IPS DF 6.9 (cell line): Measurements from ENCODE around the gene STK11IP.

Experiments used
- DNase-seq: peaks from one replicate; pipeline ENCODE4 v3.0.0-alpha.2; 2013; ENCODE audit warnings: low read depth, low spot score
- H3K27ac ChIP-seq: one replicate; pipeline ENCODE4 v1.5.1; 2013; ENCODE audit warnings: low read length, control low read depth
- H3K27me3 ChIP-seq: 2 replicates; pipeline ENCODE4 v1.6.1; 2013; ENCODE audit warnings: mild to moderate bottlenecking, low read length; ENCODE audit not compliant: control insufficient read depth, insufficient read depth
- H3K36me3 ChIP-seq: 2 replicates; pipeline ENCODE4 v1.6.1; 2013; ENCODE audit warnings: low read length; ENCODE audit not compliant: control insufficient read depth, insufficient read depth
- H3K4me1 ChIP-seq: 2 replicates; pipeline ENCODE4 v1.6.1; 2013; ENCODE audit warnings: low read length; ENCODE audit not compliant: control insufficient read depth, insufficient read depth
- H3K4me3 ChIP-seq: 2 replicates; pipeline ENCODE4 v1.5.1; 2013; ENCODE audit warnings: mild to moderate bottlenecking, low read length
- H3K9me3 ChIP-seq: 2 replicates; pipeline ENCODE4 v1.6.1; 2013; ENCODE audit warnings: low read length, inconsistent platforms; ENCODE audit not compliant: control insufficient read depth, insufficient read depth
- WGBS: extraction: QIAGEN DNeasy Blood & Tissue Kit; methylation state at CpG from one replicate; pipeline ENCODE4 v1.1.7; 2013; ENCODE audit warnings: mixed read lengths, missing lambda C conversion rate; ENCODE audit not compliant: insufficient read length, insufficient coverage; 5-methylcytosine and 5-hydroxymethylcytosine counted together

The STK11IP gene

DNA sequence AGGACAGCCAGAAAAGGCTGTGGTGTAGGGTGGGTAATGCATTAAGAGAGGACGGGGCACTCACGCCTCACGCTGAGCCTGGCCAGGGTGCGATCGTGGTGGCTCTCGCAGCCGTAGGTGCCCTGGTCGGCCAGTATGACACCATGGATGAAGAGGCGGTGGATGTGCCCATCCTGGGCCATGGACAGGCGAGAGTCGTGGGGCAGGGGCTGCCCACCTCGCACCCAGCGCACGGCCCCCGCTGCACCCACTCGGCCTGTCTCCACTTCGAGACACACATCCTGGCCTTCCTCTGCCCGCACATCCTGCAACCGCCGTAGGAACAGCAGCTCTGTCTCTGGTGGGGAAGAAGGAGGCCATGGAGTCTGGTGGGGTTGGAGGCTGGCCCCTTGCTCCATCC, 41.7 kb upstream of the STK11IP start:
- Histone ChIP-seq H3K27ac (no peak overlapping the region), H3K9me3 (no peaks in the 10 kb centered on the region), H3K27me3 (no peaks in the 10 kb centered on the region; the same call in 1 of the 2 replicates), H3K4me1 (peaks cover 7% of the 10 kb centered on the region), H3K4me3 (no peak overlapping the region), H3K36me3 (peaks cover 3% of the 10 kb centered on the region; the same call in 1 of the 2 replicates)
- no peak for DNase-seq
- whole genome bisulfite sequencing, result no CpG with 5 or more reads among the region's 20 CpGs

DNA sequence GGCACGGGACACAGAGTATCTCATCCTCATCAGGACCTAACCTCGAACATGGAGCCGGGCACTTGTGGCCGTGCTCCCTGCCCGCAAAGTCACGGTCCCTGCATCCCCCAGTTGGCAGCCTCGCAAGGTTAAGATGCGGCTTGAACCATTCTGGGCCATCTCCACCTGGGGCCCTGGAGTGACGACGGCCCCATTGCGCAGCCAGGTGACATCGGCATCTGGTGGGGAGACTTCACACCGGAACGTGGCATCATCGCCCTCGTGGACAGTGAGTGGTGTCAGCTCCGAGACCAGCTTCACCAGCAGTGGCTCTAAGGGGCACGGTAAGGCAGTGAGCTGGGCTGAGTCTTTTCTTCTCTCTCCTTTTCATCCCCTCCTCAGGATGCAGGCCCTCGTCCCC, 41.2 kb upstream of the STK11IP start:
- WGBS, result no CpG with 5 or more reads among the region's 19 CpGs
- H3K4me1 ChIP-seq, result peaks cover 9% of the 10 kb centered on the region
- DNase-seq, result no peak
- H3K36me3 ChIP-seq, result peaks cover 3% of the 10 kb centered on the region; the same call in 1 of the 2 replicates
- no peak overlapping the region for H3K4me3 ChIP-seq
- no peak overlapping the region for H3K27ac ChIP-seq
- H3K27me3 ChIP-seq, result no peaks in the 10 kb centered on the region; the same call in 1 of the 2 replicates
- no peaks in the 10 kb centered on the region for H3K9me3 ChIP-seq

DNA sequence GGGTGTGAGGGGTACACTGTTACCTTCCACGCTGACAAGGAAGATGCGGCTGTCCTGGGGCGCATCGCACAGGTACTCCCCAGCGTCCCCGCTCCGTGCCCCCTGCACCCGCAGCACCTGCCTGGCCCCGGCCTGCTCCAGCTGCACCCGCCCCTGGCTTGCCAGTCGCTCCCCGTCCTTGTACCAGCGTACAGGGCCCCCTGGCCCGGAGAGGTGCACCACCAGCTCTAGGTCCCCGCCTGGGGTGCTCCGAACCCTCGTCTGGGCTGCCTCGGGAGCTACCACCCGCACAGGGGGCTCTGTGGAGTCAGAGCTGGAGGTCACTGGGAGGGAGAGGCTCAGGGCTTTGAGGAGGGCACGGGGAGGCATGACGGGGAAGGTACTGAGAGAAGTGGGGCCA, 40.3 kb upstream of the STK11IP start:
- H3K27me3 ChIP-seq, result no peaks in the 10 kb centered on the region; the same call in 1 of the 2 replicates
- WGBS, result no CpG with 5 or more reads among the region's 21 CpGs
- H3K9me3 ChIP-seq, result no peaks in the 10 kb centered on the region
- H3K36me3 ChIP-seq, result peaks cover 6% of the 10 kb centered on the region; the same call in 1 of the 2 replicates
- peaks cover 17% of the 10 kb centered on the region for H3K4me1 ChIP-seq
- DNase-seq, result no peak
- H3K27ac ChIP-seq, result no peak overlapping the region
- no peak overlapping the region for H3K4me3 ChIP-seq

DNA sequence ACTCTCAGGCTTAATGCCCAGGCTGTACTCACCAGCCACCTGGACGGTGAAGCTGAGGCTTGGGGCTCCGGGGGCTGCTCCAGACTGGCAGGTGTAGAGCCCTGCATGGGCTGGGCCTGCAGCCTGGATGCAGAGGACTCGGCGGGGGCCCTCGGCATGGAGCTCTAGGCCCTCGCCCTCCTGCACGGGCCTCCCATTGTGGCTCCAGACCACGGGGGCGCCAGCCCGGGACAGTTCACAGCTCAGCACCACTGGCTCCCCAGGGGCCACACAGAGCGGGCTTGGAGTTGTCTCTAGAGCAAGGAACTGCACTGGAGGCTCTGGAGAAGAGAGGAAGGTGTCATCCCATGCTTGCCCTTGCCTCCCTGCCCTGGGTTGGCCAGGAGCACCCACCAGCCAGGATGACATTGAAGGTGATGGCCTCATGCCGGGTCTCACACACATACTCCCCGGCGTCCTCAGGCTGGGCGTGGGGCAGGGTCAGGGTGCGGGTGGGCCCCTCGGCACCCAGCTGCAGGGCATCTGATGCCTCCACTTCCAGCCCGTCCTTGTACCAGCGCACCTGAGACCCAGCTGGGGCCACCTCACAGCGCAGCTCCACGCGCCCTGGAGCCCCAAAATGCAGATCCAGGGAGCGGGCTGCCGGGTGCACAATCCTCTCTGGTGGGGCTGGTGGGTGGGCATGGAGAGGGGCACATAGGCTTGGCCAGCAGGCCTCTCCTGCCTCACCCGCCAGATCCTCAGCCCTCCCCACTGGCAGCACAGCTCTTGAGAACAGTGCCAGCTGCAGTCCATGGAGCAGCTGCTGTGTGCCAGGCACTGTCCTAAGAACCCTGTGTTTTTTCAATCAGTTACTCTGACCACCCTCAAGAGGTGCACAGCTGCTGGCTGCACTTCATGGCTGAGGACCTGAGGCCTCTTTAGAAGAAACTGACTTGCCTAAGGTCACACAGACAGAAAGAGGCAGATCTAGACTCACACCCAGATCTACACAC, 39.6 kb upstream of the STK11IP start:
- no peaks in the 10 kb centered on the region for H3K9me3 ChIP-seq
- no peak for DNase-seq
- no peak overlapping the region for H3K4me3 ChIP-seq
- peaks cover 20% of the 10 kb centered on the region for H3K4me1 ChIP-seq
- H3K27me3 ChIP-seq, result no peaks in the 10 kb centered on the region; the same call in 1 of the 2 replicates
- peaks cover 10% of the 10 kb centered on the region; the same call in 1 of the 2 replicates for H3K36me3 ChIP-seq
- H3K27ac ChIP-seq, result no peak overlapping the region
- no CpG with 5 or more reads among the region's 25 CpGs for WGBS

DNA sequence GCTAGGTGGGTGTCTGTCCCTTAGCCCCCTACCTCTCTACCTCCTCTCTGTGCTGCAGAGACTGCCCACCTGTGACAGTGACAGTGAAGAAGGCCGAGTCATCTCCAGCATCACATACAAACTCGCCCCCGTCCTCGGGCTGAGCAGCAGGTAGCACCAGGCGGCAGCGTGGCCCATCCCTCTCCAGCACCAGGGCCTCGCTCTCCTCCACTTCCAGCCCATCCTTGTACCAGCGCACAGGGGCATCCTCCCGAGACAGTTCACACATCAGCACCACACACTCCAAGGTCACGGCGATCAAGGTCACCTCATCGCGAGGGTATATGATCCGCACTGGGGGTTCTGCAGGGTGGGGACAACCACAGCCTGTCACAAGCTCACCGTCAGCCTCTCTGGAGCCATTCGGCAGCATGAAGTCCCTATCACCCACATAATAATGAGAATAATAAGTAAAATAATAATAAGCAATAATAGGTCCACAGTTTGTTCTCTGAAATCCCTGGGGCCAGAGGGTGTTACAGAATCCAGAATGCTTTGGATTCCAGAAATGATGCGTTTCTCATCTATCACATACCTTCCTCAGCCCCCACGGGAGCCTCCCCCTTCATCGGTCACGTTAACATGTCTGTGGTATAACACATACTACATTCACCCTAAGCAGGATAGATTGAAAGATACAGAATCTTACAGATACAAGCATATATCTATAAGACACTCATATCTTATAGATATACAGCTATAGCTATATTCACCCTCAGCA, 38.3 kb upstream of the STK11IP start:
- Histone ChIP-seq H3K27me3 (no peaks in the 10 kb centered on the region), H3K4me3 (no peak overlapping the region), H3K27ac (no peak overlapping the region), H3K36me3 (peaks cover 12% of the 10 kb centered on the region), H3K9me3 (no peaks in the 10 kb centered on the region), H3K4me1 (peaks cover 20% of the 10 kb centered on the region)
- DNase-seq, result no peak
- WGBS, result no CpG with 5 or more reads among the region's 20 CpGs

DNA sequence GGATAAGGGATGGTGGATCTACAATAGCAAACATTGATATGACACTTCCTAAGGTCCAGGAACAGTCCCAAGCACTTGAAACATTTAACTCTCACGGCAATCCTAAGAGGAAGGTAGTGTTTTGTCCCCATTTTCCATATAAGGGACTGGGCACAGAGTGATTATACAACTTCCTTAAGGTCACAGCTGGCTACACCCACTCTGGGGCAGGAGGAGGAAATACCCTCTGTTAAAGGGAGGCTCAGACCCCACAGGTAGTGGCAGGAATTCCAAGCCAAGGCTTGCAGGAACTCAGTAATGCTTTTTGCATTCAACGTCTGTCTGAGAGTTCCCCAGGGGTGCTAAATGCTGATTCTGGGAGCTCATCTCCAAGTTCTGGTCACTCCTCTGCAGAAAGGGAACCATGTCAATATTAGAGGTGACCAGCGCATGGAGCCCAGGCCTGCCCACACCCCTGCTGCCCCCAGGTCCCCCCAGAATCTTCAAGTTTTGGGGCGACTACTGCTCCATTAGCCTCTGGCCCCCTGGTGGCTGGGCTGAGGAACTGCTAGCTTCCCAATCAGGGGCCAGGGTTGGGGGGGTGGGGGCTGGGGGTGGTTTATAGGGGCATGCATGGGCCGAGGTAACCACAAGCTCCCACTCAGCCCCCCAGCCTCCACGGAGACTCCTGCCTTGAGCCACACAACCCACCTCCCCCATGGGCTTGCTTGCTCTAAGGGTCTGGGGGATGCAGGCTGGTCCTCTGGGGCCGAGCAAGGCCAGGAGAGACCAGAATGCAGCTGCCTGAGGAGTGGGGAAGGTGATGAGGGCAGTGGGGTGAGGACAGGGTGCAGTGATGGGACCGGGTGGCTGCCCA, 37.4 kb upstream of the STK11IP start:
- no peak overlapping the region for H3K4me3 ChIP-seq
- H3K27ac ChIP-seq, result no peak overlapping the region
- H3K9me3 ChIP-seq, result no peaks in the 10 kb centered on the region
- no CpG with 5 or more reads among the region's 8 CpGs for WGBS
- H3K36me3 ChIP-seq, result peaks cover 12% of the 10 kb centered on the region
- DNase-seq, result no peak
- H3K27me3 ChIP-seq, result no peaks in the 10 kb centered on the region
- H3K4me1 ChIP-seq, result peaks cover 25% of the 10 kb centered on the region

DNA sequence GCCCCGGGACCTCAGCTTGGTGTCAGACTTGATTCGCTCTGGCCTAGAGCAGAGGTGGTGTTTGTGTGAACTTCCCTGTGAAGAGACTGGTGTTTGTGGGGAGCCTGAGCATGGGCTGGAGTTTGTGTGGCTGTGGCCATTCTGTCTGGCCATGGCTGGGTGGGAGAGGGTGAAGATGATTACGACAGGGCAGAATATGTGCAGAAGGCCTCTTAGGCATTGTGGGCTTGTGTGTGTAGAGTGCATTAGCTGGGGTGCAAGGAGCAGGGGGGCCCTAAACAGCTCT, 36.8 kb upstream of the STK11IP start:
- peaks cover 12% of the 10 kb centered on the region for H3K36me3 ChIP-seq
- no CpG with 5 or more reads among the region's 3 CpGs for WGBS
- no peaks in the 10 kb centered on the region for H3K9me3 ChIP-seq
- no peaks in the 10 kb centered on the region for H3K27me3 ChIP-seq
- H3K4me3 ChIP-seq, result no peak overlapping the region
- no peak for DNase-seq
- no peak overlapping the region for H3K27ac ChIP-seq
- peaks cover 27% of the 10 kb centered on the region for H3K4me1 ChIP-seq

DNA sequence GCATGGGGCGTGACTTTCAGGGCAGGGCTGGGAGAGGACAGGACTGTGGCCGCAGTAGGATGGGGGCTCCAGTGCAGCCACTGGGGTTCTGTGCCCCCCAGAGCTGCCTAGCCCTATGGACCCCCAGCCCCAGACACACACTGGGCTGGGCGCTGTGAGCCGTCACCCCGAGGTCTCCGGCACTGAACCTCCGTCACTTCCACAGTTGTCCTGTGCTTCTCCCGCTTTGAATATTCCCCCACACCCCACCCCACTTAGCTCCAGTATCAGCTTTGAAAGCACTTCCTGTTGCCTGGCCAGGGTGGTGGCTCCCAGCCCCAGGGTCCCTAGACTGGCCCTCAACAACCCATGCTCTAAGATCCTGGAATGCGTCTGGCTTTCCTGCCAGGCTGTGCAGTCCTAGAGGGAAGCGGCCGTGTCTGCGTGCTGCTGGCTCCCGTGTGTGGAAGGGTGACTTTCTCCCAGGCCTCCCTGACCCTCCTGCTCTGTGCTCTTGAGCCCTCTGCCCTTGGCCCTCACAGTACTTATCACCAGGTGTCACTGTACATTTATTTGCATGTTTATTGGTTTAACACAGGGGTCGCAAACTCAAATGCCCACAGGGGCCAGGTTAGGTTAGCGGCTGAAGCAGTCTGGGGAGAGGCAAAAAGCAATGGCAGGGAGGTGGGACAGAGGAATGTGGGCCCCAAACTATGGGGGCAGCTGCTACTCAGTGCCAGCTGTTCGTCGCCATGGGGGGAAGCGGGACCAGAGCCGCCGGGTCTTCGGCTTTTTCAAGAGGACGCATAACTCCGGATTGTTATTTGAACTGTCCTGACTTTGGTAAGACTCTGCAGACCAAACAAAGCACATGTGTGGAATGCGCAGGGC, 36.2 kb upstream of the STK11IP start:
- DNase-seq, result no peak
- H3K27me3 ChIP-seq, result no peaks in the 10 kb centered on the region
- H3K4me3 ChIP-seq, result no peak overlapping the region
- H3K9me3 ChIP-seq, result no peaks in the 10 kb centered on the region
- peaks cover 29% of the 10 kb centered on the region for H3K4me1 ChIP-seq
- WGBS, result no CpG with 5 or more reads among the region's 24 CpGs
- peaks cover 12% of the 10 kb centered on the region for H3K36me3 ChIP-seq
- no peak overlapping the region for H3K27ac ChIP-seq

DNA sequence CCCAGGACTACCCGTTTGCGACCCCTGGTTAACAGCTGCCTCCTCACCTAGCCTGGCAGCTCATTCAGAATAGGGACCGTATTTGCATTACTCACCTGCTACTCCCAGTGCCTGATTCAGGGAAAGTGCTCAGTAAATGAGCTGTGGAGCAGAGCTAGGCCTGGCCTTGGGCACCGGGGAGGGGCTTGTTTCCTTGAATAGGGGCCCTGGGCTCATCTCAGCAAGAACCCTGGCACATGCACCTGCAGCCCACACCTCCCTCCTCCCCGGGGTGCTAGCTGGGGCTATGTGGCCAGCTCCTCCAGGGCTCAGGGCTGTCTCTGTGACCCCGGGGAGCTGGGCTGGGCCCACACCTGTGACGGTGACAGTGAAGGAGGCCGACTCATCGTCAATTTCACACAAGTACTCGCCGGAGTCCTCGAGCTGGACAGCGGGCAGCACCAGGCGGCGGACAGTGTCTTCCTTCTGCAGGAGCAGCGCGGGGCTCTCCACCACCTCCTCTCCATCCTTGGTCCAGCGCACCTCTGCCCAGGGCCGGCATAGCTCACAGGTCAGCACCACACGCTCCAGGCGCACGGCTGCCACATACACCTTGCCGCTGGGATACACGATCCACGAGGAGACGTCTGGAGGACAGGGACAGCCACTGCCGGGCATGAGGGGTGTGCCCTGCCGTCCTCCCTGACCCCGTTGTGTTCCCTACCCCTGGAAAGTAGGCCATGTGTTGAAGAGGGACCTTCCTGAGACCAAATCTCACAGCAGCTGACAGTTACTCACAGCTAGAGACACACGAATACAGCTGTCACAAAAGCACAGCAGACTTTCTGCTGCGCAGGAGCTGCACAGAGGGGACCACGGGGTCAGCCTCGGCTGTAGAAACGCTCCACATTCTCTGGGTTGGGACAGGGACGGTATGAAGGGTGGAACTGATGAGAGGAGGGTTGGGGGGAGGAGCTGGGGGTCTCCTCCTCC, 35.3 kb upstream of the STK11IP start:
- no peaks in the 10 kb centered on the region for H3K9me3 ChIP-seq
- H3K4me3 ChIP-seq, result no peak overlapping the region
- no peak for DNase-seq
- peaks cover 15% of the 10 kb centered on the region for H3K36me3 ChIP-seq
- H3K4me1 ChIP-seq, result peaks cover 33% of the 10 kb centered on the region
- no peak overlapping the region for H3K27ac ChIP-seq
- no peaks in the 10 kb centered on the region for H3K27me3 ChIP-seq
- no CpG with 5 or more reads among the region's 35 CpGs for WGBS
